HCEC 1CT (cell line): ENCODE measurements around the gene CCL2.

Source experiments
- DNase-seq: peaks from one replicate; pipeline ENCODE4 v3.0.0-alpha.2; 2017

Gene CCL2

GRCh38 chr17:34275881-34276280 is 20.8 kb downstream of the CCL2 start:
- DNase-seq = peak; percentile 95

- DNase-seq = no peak
Observed at GRCh38 chr17:34276826-34277225, 21.7 kb downstream of the CCL2 start.

- no peak for DNase-seq
Observed at GRCh38 chr17:34283571-34283970, 28.5 kb downstream of the CCL2 start.

- DNase-seq = no peak
Observed at GRCh38 chr17:34285286-34285792, 30.3 kb downstream of the CCL2 start, which contains the start of gene CCL11. CCL11 (plus strand) TSS chr17:34285742; CDS start chr17:34285809, 67 bp downstream.

GRCh38 chr17:34287875-34288274 is 32.8 kb downstream of the CCL2 start:
- DNase-seq = no peak

GRCh38 chr17:34290586-34290985 is 35.5 kb downstream of the CCL2 start:
- no peak for DNase-seq

DNA sequence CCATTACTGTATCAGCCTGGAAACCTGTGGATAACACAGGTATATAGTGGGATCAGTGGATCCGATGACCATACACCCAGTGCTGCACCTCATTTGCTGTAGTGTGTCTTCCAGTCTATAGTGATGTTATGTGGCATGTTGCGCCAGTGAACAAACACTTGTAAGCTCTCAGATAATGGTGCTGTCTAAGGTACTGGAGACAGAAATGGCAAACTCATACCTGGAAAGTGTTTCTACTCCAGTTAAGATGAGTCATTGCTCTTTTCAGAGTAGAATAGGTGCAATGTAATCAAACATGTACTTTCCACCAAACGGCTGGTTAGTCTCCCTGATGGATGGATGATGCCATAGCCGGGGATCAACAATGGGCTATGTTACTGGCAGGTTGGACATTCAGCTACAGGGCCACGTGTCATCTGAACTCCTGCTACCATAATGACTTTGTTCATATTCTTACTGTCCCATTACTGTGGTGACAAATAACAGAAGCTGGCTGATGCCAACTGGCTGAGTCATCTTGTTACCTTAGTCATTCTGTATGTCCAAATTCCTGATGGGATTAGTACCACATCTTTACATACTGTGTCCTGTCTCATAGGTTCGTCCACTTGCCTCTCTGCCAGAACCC is 36.8 kb downstream of the CCL2 start:
- DNase-seq = no peak

DNA sequence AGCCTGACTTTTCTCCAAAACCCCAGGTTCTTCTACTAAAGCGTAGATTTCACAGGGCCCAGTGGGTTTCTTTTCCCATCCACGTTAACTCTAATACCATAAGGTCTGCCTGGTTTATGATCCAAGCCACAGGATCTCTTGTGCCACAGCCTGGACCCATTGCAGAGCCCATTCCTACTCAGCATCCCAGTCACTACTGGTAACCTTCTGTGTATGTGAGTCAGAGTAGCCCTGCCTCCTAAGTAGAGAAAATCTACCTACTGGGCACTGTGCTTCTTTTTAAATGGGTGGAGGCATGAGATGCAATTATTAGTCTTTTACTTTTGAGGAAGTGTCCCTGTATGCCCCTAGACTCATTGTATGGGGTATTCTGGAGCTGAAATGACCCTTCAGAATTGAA is 43.9 kb downstream of the CCL2 start:
- no peak for DNase-seq

DNA sequence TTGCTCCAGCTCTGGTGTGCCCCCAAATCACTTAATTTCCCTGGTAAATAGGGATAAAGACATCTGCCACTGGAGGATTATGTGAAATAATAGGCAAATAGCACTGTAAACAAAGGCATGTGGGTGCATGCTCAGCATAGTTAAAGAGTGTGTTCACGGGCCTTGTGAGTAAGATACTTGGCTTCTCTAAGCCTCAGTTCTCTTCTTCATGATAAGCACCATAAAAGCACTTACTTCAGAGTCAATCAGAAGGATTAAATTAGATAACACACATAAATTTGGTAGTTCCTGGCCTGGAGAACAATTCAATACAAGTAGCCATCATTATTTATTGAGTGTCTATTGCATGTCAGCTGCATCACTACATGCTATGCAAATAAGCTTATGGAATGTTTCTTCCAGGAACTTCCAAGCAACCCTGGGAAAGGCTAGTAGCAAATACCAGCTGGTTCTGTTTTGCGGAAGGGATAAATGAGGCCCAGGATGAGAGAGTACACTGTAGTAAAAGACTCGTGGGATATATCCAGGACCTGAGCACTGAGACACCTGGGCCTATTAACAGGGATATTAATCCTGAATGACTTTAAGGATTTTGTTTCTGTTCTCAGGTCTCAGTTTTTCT is 45.0 kb downstream of the CCL2 start:
- DNase-seq = peak; percentile 86

GRCh38 chr17:34300652-34301370 is 45.7 kb downstream of the CCL2 start:
- peak; percentile 84 for DNase-seq

GRCh38 chr17:34301986-34302385 is 46.9 kb downstream of the CCL2 start:
- no peak for DNase-seq

- DNase-seq = no peak
Observed at GRCh38 chr17:34302636-34303035, 47.6 kb downstream of the CCL2 start.

GRCh38 chr17:34303606-34304005 is 48.5 kb downstream of the CCL2 start:
- no peak for DNase-seq

GRCh38 chr17:34305061-34305460 is 50.0 kb downstream of the CCL2 start:
- no peak for DNase-seq

DNA sequence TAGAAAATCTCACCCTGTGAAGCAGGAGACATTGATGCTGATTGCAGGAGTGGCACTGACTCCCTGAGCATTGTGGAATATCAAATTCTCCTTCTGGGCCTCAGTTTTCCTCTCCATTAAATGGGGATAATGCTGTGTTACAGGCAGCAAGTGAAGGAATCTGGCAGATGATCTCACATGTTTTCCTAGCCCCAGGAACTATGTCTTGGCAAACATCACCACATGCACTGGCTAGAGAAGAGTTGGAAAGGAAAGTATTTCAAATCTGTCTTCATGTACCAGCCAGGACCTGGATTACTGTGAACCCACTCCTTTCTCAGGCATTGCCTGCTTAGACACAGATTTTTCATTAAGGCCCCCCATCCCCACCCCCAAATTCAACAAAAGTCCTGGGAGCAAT is 50.5 kb downstream of the CCL2 start:
- no peak for DNase-seq

GRCh38 chr17:34306466-34306865 is 51.4 kb downstream of the CCL2 start:
- DNase-seq = peak; percentile 76
